ENCODE measurements around the gene DIPK1B.

The DIPK1B gene

GRCh38 chr9:136739509-136739908, 27.1 kb downstream of the DIPK1B start:
- DNase-seq (ENCODE audit: low spot score), result no peak

- DNase-seq (ENCODE audit: low spot score), result no peak
These were observed 27.7 kb downstream of the DIPK1B start for GRCh38 chr9:136740069-136740468.

- no peak for DNase-seq (ENCODE audit: low spot score)
These were observed 28.1 kb downstream of the DIPK1B start for GRCh38 chr9:136740491-136740890.

- no peak for DNase-seq (ENCODE audit: low spot score)
These were observed 28.9 kb downstream of the DIPK1B start for GRCh38 chr9:136740971-136741882.

DNA sequence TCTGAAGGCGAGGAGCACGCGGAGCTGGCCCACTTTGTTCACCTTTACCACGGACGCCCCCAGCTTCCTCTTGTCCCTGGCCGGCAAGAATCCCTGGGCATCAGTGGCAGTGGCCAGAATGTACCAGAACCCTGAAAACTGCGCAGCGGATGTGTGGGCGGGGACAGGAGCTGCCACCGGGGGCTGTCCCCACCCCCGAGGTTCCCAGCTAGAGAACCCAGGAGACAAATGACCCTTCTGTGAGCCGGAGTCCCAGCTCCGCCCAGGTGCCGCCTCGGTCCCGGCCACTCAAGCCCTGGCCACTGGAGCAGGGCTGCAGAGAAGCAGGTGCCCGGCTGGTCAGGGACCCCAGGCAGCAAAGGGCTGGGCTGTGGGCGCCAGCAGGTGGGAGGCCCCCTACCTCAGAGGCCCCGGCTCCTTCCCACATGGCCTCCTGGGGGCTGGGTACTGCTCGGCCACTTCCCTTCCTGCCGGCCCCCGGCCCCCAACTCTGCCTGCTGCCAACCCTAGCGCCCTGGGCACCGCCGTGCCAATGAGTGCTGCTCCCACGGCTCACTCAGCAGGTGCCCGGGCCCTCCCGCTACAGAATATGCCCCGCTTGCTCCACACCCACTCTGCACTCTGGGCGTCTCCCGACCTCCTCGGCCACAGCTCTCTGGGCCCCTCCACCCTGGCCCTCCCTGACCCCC, 29.7 kb downstream of the DIPK1B start:
- DNase-seq (ENCODE audit: low spot score), result no peak

DNA sequence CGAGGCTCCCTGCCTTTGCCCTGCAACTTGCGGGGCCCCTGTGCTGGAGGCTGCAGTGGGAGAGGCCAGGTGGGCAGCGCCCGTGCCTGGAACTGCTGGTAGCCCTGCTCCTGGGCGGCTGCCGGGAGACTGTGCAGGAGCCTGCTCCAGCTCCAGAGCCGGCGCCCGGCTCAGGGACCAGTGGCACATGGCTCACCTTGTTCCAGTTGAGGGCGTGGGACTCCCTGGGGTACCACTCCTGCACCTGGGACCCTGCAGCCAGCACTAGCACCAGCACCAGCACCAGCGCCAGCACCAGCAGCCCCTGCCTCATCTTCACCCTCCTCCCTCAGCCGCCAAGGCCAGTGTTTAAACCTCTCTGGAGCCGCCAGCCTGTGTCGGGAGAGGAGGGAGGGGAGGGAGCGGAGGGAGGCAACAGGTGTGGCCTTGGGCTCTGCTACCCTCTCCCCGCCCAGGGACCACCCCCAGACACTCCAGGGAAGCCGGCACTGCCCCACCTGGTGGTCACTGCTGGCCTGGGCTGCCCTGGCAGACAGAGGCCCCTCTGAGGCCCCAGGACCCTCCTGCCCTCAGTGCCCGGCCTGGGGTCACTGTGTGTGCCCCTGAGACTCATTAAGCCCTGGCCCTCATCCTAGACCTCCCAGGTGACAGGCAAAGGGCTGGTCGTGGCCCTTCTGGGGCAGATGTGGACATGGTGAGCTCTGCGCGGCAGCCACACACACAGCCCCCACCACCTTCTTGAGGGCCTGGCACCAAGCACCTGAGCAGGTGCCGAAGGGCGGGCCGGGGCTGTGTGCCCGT, 30.4 kb downstream of the DIPK1B start, which contains the start of gene LCN10:
Gene LCN10 (minus strand): TSS at position 350 of the 801 bp plus-strand sequence. CDS start 37 bp downstream, at position 313.
- DNase-seq (ENCODE audit: low spot score), result no peak

DNA sequence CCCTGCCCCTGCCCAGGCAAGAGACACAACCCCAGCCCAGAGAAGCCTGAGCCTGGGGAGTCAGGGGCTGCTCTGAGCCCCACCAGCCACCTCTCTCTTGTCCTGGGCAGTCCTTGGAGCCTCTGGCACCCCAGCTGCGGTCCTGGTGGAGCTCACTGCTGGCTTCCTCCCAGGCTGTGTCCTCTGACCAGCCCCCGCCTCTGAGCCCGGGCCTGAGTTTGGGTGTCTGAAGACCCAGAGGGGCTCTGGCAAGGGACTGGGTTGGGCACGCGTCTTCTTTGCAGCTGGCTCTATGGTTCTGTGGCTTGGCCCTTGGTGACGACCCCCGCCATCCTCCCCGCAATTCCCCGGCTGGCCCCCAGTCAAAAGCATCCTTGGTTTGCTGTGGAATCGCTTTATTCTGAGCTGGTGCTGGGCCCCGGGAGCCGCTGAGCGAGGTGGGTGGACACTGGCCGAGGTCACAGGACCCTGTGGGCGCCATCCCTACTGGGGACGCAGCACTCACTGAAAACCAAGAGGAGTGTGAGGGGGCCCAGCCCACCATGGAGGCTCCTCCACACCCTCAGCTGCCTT, 31.4 kb downstream of the DIPK1B start:
- no peak for DNase-seq (ENCODE audit: low spot score)

- no peak for DNase-seq (ENCODE audit: low spot score)
These were observed 32.4 kb downstream of the DIPK1B start for GRCh38 chr9:136744773-136745172.

- no peak for DNase-seq (ENCODE audit: low spot score)
These were observed 33.2 kb downstream of the DIPK1B start for GRCh38 chr9:136745389-136746154.

GRCh38 chr9:136746155-136746490, 33.8 kb downstream of the DIPK1B start:
- DNase-seq (ENCODE audit: low spot score), result no peak

GRCh38 chr9:136746621-136747020, 34.2 kb downstream of the DIPK1B start:
- no peak for DNase-seq (ENCODE audit: low spot score)

DNA sequence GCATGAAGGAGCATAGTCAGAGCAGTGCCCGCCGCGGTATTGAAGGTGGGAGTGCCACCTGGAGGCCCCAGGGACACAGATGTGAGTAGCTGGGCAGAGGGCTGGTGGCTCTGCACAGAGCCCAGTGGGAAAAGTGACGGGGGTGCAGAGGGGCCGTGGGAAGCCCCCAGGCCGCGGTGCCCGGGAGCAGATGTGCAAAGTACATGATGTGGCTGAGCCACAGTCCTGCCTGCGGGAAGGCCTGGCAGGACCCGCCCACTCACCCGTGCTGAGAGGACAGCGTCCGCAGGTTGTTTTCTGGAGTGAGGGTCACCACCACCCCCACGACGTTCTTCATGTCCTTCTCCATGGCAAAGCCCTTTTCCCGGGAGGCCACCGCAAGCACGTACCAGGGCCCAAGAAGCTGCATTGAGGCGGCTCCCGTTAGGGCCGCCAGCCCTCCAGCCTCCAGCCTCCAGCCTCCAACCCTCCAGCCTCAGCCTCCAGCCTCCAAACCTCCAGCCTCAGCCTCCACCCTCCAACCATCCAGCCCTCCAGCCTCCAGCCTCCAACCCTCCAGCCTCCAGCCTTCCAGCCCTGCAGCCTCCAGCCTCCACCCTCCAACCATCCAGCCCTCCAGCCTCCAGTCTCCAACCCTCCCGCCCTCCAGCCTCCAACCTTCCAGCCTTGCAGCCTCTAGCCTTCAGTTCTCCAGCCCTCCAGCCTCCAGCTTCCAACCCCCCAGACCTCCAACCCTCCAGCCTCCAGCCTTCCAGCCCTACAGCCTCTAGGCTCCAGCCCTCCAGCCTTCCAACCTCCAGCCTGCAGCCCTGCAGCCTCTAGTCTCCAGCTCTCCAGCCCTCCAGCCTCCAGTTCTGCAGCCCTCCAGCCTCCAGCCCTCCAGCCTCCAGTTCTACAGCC, 35.0 kb downstream of the DIPK1B start:
- DNase-seq (ENCODE audit: low spot score), result no peak

- no peak for DNase-seq (ENCODE audit: low spot score)
These were observed 35.8 kb downstream of the DIPK1B start, which contains the start of gene LCN6 for GRCh38 chr9:136748201-136748600. Gene LCN6, minus strand, starts transcription at chr9:136748525. Its CDS starts 42 bp downstream, at chr9:136748483.

- DNase-seq (ENCODE audit: low spot score), result no peak
These were observed 36.6 kb downstream of the DIPK1B start for GRCh38 chr9:136748666-136749611.

DNA sequence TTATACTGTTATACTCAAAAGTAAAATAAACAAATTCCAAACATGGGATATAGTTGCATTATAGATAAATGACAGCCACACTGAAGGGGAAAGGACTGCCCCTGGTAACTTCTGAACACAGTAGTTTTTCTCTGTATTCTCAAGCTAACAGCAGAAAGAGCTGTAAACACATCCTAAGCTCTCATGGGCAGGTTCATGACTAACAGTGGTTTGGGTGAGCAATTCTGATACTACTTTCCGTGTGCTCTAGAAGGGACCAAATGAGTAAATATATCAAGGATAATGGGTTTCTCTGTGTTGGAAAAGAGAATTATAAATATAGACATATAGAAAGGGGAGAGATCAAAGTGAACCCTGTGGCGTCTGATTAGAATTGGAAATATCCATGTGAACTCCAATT, 38.2 kb downstream of the DIPK1B start:
- DNase-seq (ENCODE audit: low spot score), result no peak

DNA sequence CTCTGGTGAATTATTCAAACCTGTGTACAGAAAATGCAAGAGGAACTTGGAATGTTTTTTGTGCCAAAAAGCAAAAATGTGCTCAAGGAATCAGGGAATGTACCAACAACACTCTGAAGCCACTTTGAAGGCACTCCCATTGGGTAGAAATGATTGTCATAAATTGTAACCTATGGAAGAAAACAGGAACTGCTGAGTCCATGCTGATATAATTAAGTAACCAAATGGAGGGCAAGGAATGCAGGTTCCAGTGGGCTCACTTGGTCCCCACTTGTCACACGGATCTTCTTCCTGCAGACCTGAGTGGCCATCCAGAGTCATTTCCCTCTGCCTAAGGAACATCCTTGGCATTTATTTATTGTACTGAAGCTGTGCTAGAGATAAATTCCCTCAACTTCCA, 38.9 kb downstream of the DIPK1B start:
- no peak for DNase-seq (ENCODE audit: low spot score)

- DNase-seq (ENCODE audit: low spot score), result no peak
These were observed 39.4 kb downstream of the DIPK1B start for GRCh38 chr9:136751814-136752213.

DNA sequence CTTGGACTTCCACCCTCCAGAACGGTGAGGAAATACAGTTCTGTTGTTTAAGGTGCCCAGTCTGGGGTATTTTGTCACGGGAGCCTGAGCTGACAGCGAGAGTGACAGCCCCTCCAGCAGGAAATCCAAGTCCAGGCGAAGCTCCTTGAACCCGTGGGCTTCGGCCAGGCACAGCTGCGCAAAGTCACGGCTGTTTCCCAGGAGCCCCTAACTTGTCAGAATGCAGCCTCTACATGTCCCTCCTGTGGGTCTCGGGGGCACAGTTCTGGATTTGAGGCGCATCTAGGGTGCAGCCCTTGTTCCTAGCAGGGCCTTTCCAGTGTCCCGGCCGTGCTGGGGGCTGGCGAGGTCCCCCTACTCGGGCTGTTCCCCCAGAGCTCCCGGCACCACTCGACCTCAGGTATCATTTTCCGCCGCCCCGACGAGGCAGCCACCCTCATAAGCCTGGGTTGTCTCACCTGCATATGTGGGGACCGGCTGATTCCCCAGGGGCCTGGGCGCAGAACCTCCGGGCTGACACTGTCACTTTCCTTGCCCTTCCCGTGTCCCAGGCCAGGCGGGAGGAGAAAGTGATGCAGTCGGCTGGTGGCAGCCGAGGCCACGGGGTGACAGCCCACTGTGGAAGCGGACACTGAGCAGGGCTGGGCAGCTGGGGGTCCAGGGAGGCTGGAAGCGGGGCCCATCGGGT, 41.1 kb downstream of the DIPK1B start:
- DNase-seq (ENCODE audit: low spot score), result no peak
